HG02885 (cell line): ENCODE data around the gene C2orf78.
"Not testable (repeated sequence)": the region's sequence is repeated elsewhere in the genome, so short reads cannot be mapped to it uniquely, and the experiment has no call there.

Source experiments
- ATAC-seq: cut with Tn5 transposase; IDR thresholded peaks from one replicate; pipeline ENCODE4 v1.9.1; 2021; ENCODE audit warnings: mild to moderate bottlenecking; ENCODE audit not compliant: unreplicated experiment, poor library complexity

The C2orf78 gene, protein sequence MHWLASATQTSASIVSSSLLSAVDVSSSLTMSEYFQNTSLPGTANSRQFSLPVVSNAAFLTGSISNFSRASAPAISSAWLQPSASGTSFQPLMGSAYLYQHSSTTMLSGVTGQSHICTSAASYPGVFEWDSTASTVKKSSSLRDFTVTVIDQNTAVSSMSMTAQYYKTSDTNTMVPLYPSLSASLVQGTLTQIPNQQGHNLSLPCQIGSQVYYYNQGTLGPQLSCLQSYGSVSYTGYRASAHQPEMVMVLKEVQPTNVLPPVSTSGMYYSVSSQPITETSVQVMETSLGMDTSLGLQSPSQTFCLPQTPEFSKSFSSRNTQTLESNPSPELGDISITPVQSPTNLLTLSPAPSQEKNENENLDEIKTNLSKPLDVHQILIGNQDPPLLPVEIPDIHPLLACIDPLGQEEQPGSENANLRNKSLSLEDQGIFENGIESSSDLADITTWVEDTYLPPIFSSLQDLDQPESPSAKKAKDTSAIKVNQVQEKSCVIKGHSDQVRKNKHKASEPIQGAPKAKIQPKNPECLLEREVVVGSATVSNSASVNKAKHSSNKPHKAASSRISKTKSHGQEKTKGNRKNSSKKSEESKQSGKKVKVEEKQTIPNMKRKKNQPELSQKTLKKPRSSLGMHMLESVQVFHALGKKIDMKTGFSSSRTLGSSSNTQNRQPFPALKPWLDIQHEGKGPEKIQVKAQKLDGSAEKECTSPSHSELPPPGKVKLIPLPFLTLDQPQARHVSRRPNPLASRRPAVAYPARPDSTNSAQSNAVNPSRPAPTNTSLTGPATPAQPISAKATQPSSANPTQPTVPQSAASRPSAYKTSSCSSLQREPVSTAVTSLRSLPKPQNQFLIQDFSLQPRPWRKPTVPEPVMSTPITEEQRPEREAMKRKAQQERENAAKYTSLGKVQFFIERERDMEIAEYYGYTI

DNA sequence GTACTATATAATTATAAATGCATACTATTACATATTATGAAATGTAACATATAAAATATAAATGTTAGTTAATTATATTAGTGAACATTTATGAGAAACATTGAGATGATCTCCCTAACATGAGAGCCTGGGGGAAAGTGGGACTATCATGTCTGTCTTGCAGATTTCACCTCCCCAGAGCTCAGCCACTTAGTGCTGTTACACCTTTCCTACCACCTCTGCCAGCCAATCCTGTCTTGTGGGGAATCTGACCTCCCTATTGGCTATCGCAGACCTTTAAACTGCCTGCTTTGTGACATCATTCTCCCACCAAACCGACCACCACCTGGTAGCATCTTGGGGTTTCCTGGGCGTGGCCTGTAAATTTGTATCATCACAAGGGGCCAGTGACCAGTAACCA lies at the start of gene C2orf78:
Gene C2orf78 (plus strand): TSS at position 301 of the 400 bp plus-strand sequence. CDS start 127 bp downstream, outside the sequence.
- not testable (repeated sequence) for ATAC-seq

DNA sequence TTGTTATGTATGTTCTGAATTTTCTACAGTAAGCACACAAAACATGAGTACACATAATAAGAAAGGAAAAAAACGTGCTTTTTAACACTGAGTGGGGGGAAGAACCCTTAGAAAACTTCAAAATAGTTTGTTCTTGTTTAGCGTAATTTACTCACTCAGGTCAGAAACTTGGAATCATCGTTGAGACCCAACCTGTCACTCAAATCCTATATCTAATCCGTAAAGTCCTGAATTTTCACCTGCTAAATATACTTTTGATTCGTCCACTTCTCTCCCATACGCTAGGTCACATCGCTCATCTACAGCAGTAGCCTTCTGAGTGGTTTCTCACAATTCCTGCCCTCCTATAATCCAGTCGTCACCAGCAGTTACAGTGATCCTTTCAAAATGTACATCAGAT lies 47.6 kb upstream of the C2orf78 start:
- ATAC-seq, result no peak

DNA sequence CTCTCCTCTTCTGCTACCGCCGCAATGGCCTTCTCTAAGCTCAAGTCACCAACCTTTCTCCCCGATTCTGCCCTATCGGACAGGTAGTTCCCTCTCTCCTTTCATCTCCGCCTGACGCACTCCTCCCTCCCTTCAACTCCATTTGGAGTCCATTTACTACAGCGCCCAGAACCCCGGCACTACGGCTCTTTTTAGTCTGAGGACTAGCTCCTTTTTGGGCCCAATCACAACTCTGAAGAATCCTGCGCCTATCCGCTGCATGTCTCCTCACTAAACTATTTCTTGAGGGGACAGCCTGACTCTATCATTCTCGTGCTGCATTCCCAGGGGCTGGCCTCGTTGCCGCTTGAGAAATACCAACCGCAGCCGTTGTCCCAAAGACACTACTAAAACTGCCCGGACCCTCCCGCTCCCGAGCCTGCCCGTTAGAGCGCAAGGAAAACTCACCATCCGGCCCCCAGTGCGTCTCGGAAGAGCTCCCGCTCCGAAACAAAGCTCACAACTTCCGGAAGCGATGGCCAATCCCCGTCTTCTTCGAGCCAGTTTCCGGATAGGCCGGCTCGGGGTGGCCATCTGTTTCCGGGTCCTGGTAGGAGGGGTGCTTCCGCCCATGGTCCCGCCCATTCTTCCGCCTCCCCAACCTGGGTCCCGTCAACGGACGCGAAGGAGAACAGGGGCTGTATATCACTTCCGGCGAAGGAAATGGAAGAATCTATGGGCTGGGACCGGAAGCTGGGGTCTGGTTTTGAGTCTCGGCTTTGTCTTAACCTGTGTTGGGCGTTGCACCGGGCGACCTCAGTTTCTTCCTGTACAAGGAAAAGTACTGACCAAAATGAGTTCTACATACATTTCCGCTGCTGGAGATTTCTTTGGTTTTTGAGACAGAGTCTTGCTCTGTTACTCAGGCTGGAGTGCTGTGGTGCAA lies 46.9 kb upstream of the C2orf78 start, which contains the start of gene TPRKB:
Gene TPRKB (minus strand): TSS at position 491 of the 925 bp plus-strand sequence. CDS start 2,776 bp downstream, outside the sequence.
- peak; percentile 98 for ATAC-seq

DNA sequence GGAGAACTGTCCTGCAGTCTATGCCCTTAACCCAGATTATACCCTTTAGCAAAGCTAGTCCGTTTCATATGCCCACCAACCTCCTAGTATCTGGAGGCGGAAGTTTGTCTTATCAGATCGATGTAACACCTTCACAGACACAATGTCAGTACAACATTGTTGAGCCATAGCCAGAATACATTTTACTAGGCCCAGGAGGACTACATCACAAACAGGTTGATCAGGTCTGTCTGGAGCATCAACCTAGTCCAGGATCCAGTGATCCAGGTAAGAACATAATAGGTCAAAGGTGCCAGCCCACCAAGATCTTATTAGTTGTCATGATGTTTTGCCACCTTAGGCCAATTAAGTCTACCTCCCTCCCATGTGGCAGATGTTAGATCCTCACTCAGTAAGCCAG lies 44.9 kb upstream of the C2orf78 start:
- no peak for ATAC-seq

DNA sequence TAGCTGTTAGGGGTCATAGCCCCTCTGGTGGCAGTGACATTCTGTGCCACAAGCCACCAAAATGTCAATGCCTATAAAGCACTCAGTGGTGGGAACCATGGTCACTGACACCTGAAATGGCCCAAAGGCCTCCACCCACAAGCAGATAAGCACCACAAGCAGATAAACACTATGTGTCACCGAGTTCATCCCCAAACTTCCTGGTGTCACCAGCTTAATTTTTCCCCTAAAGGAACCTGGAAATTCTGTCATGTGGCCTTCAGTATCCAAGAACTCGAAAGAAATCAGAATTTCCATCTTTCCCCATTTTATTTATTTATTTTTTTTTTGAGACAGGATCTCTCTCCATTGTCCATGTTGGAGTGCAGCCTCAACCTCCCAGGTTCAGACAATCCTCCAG lies 43.2 kb upstream of the C2orf78 start:
- ATAC-seq, result no peak

DNA sequence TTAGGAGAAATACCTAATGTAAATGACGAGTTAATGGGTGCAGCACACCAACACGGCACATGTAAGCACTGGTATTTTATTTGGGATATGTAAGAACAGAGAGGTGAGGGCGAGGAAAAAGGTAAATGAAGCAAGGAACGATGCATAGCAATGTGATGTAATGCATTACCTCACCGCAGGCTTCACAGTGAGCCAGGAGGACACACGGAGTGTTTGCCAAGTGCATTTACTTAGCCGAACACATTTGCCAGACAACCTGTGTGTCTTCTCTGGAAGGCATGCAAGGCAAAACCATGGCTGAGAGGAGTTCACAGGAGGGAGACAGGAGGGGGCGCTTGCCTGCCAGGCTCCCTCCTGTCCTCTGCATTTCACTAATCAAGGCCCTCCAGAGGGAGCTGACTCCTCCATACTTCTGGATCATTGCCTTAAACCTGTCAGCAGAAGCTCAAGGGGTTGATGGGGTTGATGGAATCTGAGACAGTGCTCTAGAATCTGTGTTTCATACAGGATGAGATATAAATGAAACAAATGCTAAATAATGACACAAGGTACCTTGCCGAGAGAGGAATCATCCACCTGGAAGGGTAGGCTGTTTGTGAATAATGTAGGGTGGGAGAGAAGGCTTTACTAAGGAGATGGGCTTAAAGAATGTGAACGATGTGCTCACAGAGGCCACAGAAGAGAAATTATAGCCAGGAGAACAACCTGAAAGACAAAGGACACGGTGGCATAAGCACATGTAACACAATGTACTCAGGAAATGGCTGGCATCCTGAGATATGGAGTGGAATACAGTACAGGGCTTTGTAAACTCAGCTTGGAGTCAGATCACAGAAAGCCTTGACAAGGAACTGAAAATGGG lies 37.7 kb upstream of the C2orf78 start:
- no peak for ATAC-seq

DNA sequence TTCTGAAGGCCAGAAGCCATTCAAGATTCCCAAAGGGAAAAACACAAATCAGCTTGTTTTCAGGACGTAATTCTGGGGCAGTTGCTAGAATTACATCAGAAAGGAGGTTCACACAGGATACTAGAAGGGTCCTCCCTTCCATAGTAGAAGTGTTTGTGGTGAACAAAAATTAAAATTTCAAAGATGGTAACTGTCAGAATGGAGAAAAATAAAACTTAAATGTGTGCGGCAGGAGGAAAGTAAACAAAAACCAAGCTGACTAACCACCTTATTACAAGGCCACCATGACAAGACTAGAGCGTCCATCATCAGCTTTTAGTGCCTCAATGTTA lies 37.1 kb upstream of the C2orf78 start:
- no peak for ATAC-seq

DNA sequence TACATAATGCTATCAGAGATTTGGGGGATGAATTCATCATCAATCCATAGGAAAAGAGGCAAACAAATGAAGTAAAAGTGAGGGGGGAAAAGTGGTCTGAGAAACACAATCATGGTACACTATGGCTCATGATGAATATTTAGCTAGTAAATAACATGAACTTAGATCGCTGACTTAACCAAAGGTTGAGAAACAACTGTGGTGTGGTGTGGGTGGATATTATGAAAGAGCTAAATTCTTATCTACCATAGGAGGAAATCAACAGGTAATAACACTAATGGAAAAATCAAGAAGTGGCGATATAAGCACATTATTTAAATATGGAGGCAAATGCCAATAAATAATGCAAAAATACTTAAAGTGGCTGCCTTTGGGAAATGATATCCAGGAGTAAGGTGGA lies 34.7 kb upstream of the C2orf78 start:
- no peak for ATAC-seq

DNA sequence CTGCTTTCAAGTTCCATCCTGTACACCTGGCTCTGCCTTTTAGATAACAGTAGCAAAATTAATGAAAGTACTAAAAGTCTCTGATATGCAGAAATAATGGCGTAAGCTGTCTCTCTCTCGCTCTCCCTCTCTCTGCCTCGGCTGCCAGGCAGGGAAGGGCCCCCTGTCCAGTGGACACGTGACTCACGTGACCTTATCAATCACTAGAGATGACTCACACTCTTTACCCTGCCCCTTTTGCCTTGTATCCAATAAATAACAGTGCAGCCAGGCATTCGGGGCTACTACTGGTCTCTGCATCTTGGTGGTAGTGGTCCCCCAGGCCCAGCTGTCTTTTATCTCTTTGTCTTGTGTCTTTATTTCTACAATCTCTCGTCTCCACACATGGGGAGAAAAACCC lies 29.7 kb upstream of the C2orf78 start:
- ATAC-seq, result not testable (repeated sequence)

DNA sequence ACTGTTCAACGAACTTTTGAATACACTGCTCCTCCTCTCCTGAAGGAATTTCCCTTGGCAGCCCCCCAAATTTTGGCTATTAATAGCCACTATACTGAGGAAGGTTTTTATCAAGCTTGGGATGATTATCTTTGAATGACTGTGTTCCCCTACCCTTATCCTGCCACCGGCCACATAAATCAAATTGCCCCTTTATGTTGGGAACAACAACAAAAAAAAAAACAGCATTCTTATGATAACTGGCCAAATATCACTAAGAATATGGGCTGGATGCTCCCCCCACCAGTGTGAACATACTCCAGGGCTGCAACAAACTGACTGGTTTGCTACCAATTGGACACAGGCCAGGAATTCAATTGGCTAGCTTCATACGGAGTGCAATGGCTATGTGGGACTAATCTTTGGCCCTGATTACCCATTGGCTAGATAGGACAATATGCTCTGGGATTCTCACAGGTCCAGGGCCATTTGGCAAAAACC lies 24.7 kb upstream of the C2orf78 start:
- no peak for ATAC-seq

DNA sequence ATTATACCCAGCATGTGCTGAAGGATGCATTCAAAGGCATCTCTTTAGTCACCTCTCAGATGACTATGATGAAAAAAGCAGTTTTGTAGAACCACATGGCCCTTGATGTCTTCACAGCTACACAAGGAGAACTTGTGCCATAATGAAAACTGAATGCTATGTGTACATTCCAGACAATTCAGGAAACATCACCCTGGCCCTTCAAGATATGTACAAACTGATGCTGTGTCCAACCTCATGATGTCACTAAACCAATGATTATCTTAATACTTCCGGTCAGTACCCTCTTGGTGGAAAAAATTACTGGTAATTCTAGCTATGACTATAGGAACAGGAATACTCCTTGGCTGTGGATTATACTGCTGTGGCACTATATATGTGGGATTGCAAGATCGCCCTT lies 24.1 kb upstream of the C2orf78 start:
- ATAC-seq, result no peak

DNA sequence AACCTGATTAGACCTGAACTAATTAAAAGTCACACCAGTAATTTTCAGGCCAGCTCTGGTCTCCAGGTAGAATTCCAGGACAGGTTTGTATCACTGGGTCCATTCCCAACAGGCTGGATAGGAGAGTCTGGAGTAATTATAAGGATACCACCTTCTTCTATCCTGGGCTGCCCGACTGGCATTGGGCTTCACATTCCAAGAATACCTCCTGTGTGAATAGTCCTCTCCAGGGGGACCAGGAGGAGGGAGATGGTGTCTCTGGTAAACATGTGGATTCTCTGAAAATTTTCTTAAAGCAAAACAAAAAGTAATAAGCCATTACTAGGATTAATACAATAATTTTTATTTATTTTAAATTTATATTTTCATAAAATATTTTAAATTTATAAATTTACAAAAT lies 21.4 kb upstream of the C2orf78 start:
- ATAC-seq, result no peak

DNA sequence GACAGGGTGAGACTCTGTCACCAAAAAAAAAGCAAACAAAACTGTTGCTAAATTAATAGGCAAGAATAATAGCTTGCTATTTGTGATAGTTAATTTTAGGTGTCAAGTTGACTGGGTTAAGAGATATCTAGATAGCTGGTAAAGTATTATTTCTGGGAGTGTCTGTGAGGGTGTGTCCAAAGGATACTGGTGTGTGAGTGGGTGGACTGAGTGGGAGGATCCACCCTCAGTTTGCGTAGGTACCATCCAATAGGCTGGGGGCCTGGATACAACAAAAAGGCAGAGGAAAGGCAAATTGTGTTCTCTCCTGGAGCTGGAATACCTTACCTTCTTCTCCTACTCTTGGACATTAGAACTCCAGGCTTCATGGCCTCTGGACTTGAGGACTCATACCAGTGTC lies 19.0 kb upstream of the C2orf78 start:
- ATAC-seq, result no peak

DNA sequence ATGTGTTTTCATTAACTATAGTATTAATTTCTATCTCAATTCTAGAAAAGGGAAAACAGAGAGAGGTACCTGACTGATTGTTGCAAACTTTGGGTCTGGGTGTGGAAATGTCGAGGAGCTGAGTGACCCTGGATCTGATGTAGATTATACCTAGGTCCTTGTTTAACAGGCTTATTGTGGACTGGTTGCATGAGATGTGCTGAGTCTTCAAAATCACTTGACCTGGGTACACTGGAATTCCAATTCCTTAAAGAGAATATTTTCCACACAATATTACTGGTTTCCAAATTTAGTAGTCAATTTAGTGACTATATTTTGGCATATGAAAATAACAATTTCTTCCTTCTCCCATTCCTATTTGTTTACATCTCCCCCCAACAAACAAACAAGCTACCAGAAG lies 17.6 kb upstream of the C2orf78 start:
- no peak for ATAC-seq

DNA sequence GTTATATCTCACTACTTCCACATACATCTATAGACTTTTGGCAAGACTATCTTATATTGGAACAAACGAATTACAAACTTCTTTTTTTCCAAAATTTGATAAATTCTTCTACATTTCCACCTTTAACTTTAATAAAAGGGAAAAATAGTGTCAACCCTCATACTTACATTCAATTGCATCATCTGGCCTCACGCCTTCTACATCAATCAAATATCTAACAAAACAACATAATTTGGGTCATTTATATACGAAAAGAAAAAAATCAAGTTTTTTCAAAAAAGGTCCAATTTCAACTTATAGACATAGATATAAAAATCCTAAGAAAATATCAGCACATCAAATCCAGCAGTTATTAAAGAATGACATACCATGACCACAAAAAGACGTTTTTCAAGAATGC lies 17.0 kb upstream of the C2orf78 start:
- ATAC-seq, result no peak

DNA sequence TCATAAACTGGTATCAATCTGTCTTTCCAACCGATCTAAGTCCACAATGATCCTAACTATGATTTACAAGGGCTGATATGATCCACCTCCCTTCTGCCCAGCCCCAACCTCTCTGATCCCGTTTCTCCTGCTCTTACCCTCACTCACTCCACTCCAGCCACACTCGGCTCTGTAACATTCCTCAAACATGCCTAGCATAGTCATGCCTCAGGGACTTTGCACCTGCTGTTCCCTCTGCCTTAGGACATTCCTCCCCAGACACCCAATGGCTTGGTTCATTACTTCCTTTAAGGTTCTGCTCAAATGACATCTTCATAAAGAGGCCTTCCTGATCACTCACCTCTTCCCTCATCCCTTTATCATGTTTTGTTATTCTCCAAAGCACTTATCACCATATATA lies 13.3 kb upstream of the C2orf78 start:
- ATAC-seq, result no peak

DNA sequence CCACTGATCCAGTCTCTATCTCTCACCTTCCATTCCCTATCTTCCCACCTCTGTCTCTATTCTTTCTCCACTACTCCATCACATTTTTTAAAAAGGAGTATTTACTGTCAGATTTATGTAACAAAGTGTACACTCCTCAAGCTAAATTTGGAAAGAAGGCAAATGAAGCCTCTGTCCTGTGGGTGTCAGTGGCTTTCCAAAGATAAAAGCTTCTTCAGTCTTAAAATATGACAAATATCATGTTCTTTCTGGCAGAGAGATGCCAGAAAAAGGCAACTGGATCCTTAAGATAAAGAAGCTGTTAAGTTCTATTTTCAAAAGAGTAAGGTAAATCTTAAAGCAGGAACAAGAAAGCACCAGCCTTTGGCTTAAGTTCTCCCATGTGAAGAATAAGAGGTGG lies 11.2 kb upstream of the C2orf78 start:
- ATAC-seq, result no peak

DNA sequence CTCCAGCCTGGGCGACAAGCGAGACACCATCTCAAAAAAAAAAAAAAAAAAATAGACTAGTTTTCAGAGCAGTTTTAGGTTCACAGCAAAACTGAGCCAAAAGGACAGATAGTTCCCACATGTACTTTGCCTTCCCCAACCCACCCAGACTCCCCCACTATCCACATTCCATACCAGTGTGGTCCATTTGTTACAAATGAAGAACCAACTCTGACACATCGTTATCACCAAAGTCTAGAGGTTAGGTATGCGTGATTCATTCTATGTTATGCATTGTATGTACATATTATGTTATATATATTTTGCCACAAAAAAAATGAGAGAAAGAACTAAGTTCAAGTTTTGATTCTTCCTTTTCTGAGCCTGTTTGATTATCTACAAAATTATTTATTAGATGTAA lies 7.6 kb upstream of the C2orf78 start:
- no peak for ATAC-seq

DNA sequence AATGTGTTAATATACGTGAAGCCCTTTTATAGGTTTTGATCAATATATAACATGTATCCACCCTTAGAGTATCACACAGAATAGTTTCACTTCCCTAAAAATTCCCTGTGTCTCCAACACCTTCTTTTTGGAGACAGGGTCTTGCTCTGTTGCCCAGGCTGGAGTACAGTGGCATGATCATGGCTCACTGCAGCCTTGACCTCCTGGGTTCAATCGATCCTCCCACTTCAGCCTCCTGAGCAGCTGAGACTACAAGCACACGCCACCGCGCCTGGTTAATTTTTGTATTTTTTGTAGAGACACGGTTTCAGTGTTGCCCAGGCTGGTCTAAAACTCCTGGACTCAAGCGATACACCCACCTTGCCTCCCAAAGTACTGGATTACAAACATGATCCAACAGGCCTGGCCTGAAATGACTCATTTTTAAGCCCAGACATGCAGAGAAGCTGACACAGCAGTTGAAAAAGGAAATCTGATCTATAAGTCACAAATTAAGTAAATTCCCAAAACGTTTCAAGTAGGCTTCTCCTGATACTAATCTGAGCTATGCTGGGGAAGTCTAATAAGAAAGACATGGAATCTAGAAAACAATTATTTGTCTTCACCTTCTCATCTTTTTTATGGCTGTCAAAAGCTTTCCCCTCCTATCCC lies 7.0 kb upstream of the C2orf78 start:
- ATAC-seq, result no peak
